GM23248 (cell line): ENCODE results near the gene PPP2R2B. TPM values are rescaled to one million over a fixed set of nuclear protein-coding genes. Genes with fewer than 3 reads are reported as not detected.

Experiments
- DNase-seq: peaks from one replicate; pipeline ENCODE4 v3.0.0-alpha.2; 2015
- H2AFZ ChIP-seq: fragments of 200-600 bp; sonication (generic); 2 replicates; pipeline ENCODE4 v1.6.1; 2016; ENCODE audit warnings: antibody characterized with exemption
- H3F3A ChIP-seq: fragments of 200-600 bp; sonication (generic); 2 replicates; pipeline ENCODE4 v1.6.1; 2016; ENCODE audit warnings: mild to moderate bottlenecking, antibody characterized with exemption, mixed run types; ENCODE audit not compliant: insufficient read depth
- H3K27ac ChIP-seq: fragments of 200-600 bp; sonication (generic); 2 replicates; pipeline ENCODE4 v1.5.1; 2016; ENCODE audit warnings: mild to moderate bottlenecking
- H3K27me3 ChIP-seq: fragments of 200-600 bp; sonication (generic); replicated peaks from 2 replicates; pipeline ENCODE4 v1.6.1; 2016; ENCODE audit warnings: mild to moderate bottlenecking; ENCODE audit not compliant: insufficient read depth
- H3K36me3 ChIP-seq: fragments of 200-600 bp; sonication (generic); 2 replicates; pipeline ENCODE4 v1.6.1; 2016; ENCODE audit warnings: low read depth, mild to moderate bottlenecking
- H3K4me1 ChIP-seq: fragments of 200-600 bp; sonication (generic); 2 replicates; pipeline ENCODE4 v1.6.1; 2016; ENCODE audit warnings: mild to moderate bottlenecking; ENCODE audit not compliant: insufficient read depth
- H3K4me2 ChIP-seq: fragments of 200-600 bp; sonication (generic); one replicate; pipeline ENCODE4 v1.6.1; 2016; ENCODE audit warnings: mild to moderate bottlenecking; ENCODE audit not compliant: unreplicated experiment
- H3K4me3 ChIP-seq: fragments of 200-600 bp; sonication (generic); 2 replicates; pipeline ENCODE4 v1.5.1; 2016; ENCODE audit warnings: mild to moderate bottlenecking
- H3K79me2 ChIP-seq: fragments of 200-600 bp; sonication (generic); 2 replicates; pipeline ENCODE4 v1.6.1; 2016; ENCODE audit warnings: mild to moderate bottlenecking; ENCODE audit not compliant: insufficient read depth
- H3K9ac ChIP-seq: fragments of 200-600 bp; sonication (generic); 2 replicates; pipeline ENCODE4 v1.6.1; 2016; ENCODE audit warnings: mild to moderate bottlenecking
- H3K9me2 ChIP-seq: fragments of 200-600 bp; sonication (generic); 2 replicates; pipeline ENCODE4 v1.6.1; 2016; ENCODE audit warnings: mixed run types, mild to moderate bottlenecking, moderate library complexity; ENCODE audit not compliant: insufficient read depth
- H3K9me3 ChIP-seq: fragments of 200-600 bp; sonication (generic); one replicate; pipeline ENCODE4 v1.6.1; 2017; ENCODE audit warnings: low read depth
- H4K20me1 ChIP-seq: fragments of 200-600 bp; sonication (generic); 2 replicates; pipeline ENCODE4 v1.6.0; 2016; ENCODE audit not compliant: insufficient read depth
- EZH2 ChIP-seq: fragments of 200-600 bp; sonication (generic); IDR thresholded peaks from 2 replicates; pipeline ENCODE4 v1.6.1; 2018; ENCODE audit warnings: antibody characterized with exemption, mild to moderate bottlenecking; ENCODE audit not compliant: insufficient read depth, poor library complexity, severe bottlenecking
- EZH2phosphoT487 ChIP-seq: fragments of 200-600 bp; sonication (generic); IDR thresholded peaks from 2 replicates; pipeline ENCODE4 v1.6.1; 2018; ENCODE audit warnings: antibody characterized with exemption, moderate library complexity, mild to moderate bottlenecking, low read depth; ENCODE audit not compliant: insufficient read depth
- WGBS, 2 experiments: methylation state at CpG; one replicate each; pipeline ENCODE4 v1.1.6; 2015 to 2017; ENCODE audit warnings: low lambda C conversion rate in 2 of 2, low coverage in 1 of 2; ENCODE audit errors: missing lambda C conversion rate in 2 of 2; 5-methylcytosine and 5-hydroxymethylcytosine counted together
- in situ Hi-C: fragments of 300-500 bp; cut with MboI; formaldehyde crosslinking; loops from 2 replicates; pipeline ENCODE4 v1.15.0; 2020
- polyA plus RNA-seq: library from polyadenylated mRNA; unstranded; fragments of >200 nt; fragmentation: Nextera tagmentation; extraction: Ambion mirVana; gene quantifications from 2 replicates; pipeline ENCODE4 v1.2.1, GENCODE V29; 2016
- total RNA-seq: library from RNA; depleted of rRNA; stranded (reverse); fragments of >200 nt; shearing (Covaris generic); gene quantifications from 2 replicates; pipeline ENCODE4 v1.2.3, GENCODE V29; 2014

The PPP2R2B gene
- total and polyA plus RNA-seq, 2 experiments from 2014 or later: 0.11 to 0.28 TPM

GRCh38 chr5:146816775-146817387 is 61.7 kb downstream of the PPP2R2B start:
- H3K9ac ChIP-seq: no peak overlapping the region
- no peak overlapping the region for H2AFZ ChIP-seq
- no peaks in the 10 kb centered on the region for H4K20me1 ChIP-seq
- 5 to 14% methylated on average over 1 of the region's 1 CpG for WGBS, 2 experiments
- H3F3A ChIP-seq: no peaks in the 10 kb centered on the region
- H3K79me2 ChIP-seq: no peaks in the 10 kb centered on the region
- TF ChIP-seq EZH2phosphoT487 (no peak), EZH2 (no peak)
- no peaks in the 10 kb centered on the region for H3K4me1 ChIP-seq
- in situ Hi-C loops: no loop called here
- no peaks in the 10 kb centered on the region for H3K27me3 ChIP-seq
- H3K36me3 ChIP-seq: no peaks in the 10 kb centered on the region
- DNase-seq: no peak
- no peak overlapping the region for H3K4me2 ChIP-seq
- H3K4me3 ChIP-seq: no peak overlapping the region
- no peak overlapping the region for H3K27ac ChIP-seq
- H3K9me2 ChIP-seq: no peaks in the 10 kb centered on the region
- H3K9me3 ChIP-seq: no peaks in the 10 kb centered on the region

- no peak overlapping the region for H2AFZ ChIP-seq
- no peaks in the 10 kb centered on the region for H3K9me2 ChIP-seq
- no peaks in the 10 kb centered on the region for H3K36me3 ChIP-seq
- TF ChIP-seq EZH2 (no peak), EZH2phosphoT487 (no peak)
- 30 to 34% methylated on average over 3 of the region's 3 CpGs for WGBS, 2 experiments
- H3K4me2 ChIP-seq: no peak overlapping the region
- DNase-seq: no peak
- in situ Hi-C loops: no loop called here
- no peaks in the 10 kb centered on the region for H3K27me3 ChIP-seq
- no peaks in the 10 kb centered on the region for H4K20me1 ChIP-seq
- H3K4me3 ChIP-seq: no peak overlapping the region
- H3K4me1 ChIP-seq: no peaks in the 10 kb centered on the region
- no peak overlapping the region for H3K9ac ChIP-seq
- no peaks in the 10 kb centered on the region for H3K79me2 ChIP-seq
- H3K9me3 ChIP-seq: no peaks in the 10 kb centered on the region
- no peak overlapping the region for H3K27ac ChIP-seq
- H3F3A ChIP-seq: no peaks in the 10 kb centered on the region
Observed at GRCh38 chr5:146815411-146815810, 63.1 kb downstream of the PPP2R2B start.

- DNase-seq: no peak
- 50 to 57% methylated on average over 10 of the region's 10 CpGs for WGBS, 2 experiments
- Histone ChIP-seq H3K9ac (no peak overlapping the region), H2AFZ (no peak overlapping the region), H3K9me3 (no peaks in the 10 kb centered on the region), H3K4me1 (no peaks in the 10 kb centered on the region), H3K27ac (no peak overlapping the region), H3K4me2 (no peak overlapping the region), H3K9me2 (no peaks in the 10 kb centered on the region), H3K79me2 (no peaks in the 10 kb centered on the region), H3K36me3 (no peaks in the 10 kb centered on the region), H4K20me1 (no peaks in the 10 kb centered on the region), H3K27me3 (no peaks in the 10 kb centered on the region), H3K4me3 (no peak overlapping the region), H3F3A (no peaks in the 10 kb centered on the region)
- no peak for TF ChIP-seq EZH2
- no peak for TF ChIP-seq EZH2phosphoT487
- in situ Hi-C loops: no loop called here
Observed at GRCh38 chr5:146813346-146814157, 65.0 kb downstream of the PPP2R2B start.

- DNase-seq: peak; percentile 31
- WGBS, 2 experiments: 31 to 57% methylated on average over 1 of the region's 1 CpG
- Histone ChIP-seq H3K4me3 (no peak overlapping the region), H3K27me3 (no peaks in the 10 kb centered on the region), H3K4me1 (no peaks in the 10 kb centered on the region), H3K4me2 (no peak overlapping the region), H3K9me2 (no peaks in the 10 kb centered on the region), H3K36me3 (no peaks in the 10 kb centered on the region), H3K9ac (no peak overlapping the region), H2AFZ (no peak overlapping the region), H4K20me1 (no peaks in the 10 kb centered on the region), H3K9me3 (no peaks in the 10 kb centered on the region), H3K79me2 (no peaks in the 10 kb centered on the region), H3K27ac (no peak overlapping the region), H3F3A (no peaks in the 10 kb centered on the region)
- in situ Hi-C loops: no loop called here
- no peak for TF ChIP-seq EZH2phosphoT487
- no peak for TF ChIP-seq EZH2
Observed at GRCh38 chr5:146805081-146805480, 73.5 kb downstream of the PPP2R2B start.
